HG03095 (cell line): ENCODE measurements around the gene QRFP.
"Not testable (repeated sequence)": the region's sequence is repeated elsewhere in the genome, so short reads cannot be mapped to it uniquely, and the experiment has no call there.

ENCODE experiments used
- ATAC-seq: cut with Tn5 transposase; IDR thresholded peaks from one replicate; pipeline ENCODE4 v1.9.1; 2021; ENCODE audit warnings: moderate library complexity; ENCODE audit not compliant: unreplicated experiment

The QRFP gene

DNA sequence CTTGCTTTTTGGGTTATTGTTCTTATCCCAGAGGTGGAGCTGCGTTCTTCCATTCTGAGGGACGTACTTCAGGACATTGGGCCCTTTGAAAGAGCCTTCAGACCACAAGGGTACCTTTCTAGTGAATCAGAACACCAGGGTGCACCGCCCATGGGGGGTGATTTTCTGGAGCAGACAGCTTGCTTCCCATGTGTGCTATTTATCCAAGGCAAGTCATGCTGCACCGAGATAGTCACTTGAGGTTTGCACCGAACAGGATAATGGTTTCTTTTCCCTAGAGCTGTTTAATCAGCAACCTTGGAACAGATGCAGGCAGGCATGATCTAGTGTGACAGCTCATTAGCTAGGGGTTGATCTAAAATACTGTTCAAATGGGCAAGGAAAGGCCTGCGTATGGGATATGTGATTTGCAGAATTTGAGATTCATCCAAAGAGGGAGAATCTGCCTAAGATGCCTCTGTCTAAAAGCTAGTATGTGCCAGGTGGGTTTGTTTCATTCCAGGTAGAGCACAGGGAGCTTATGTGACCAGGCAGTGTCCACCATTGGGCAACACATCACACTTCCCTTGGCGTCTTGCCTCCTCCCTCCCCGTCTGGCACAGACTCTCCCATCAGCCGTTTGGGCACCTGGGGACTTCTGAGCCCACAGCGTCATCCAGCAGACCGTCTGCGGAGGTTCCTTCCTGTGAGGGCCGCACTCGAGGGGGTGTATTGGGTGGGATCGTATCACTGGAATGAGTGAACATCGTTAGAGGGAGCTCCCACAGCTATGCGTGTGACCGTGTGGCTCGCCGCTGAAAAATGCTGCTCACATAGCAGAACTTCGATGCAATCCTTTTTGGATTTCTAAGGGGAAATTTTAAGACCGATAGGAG lies 38.5 kb downstream of the QRFP start:
- no peak for ATAC-seq

DNA sequence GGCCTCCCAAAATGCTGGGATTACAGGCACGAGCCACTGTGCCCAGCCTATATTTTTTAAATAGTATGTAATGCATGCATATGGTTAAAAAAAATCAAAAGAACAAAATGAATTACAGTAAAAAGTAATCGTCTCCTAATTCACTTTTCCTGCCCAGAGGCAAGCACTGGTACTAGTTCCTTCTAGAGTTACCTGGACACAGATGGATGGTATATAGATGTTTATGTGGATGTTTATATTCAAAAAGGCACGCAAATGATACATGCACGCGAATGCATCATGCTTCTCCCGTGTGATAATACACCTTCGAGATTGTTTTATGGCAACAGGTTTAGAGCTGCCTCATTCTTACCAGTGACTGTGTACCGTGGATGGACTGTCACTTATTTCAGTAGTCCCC lies 40.1 kb downstream of the QRFP start:
- ATAC-seq: no peak

DNA sequence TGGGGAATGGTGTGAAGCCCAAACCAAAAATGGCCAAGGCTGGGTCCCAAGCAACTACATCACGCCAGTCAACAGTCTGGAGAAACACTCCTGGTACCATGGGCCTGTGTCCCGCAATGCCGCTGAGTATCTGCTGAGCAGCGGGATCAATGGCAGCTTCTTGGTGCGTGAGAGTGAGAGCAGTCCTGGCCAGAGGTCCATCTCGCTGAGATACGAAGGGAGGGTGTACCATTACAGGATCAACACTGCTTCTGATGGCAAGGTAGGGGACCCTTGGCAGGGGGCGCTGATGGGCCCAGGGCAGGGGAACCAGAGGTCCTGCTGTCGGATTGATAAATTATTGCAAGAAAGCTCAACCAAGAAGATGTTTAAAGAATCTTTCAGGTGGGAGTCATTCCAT lies 41.8 kb downstream of the QRFP start:
- ATAC-seq: no peak

DNA sequence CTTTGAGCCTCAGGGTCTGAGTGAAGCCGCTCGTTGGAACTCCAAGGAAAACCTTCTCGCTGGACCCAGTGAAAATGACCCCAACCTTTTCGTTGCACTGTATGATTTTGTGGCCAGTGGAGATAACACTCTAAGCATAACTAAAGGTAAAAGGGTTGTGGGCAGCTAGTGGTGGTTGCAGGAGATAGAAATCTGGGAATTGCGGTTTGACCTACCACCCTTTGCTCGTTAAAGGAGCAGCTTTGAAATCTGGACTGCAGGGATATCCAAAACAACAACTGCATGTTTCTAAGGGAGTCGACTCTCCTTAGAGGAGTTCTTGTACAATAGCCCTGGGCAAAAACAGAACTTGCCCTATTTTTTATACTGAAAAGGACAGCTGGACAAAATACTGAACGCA lies 42.5 kb downstream of the QRFP start:
- ATAC-seq: no peak

DNA sequence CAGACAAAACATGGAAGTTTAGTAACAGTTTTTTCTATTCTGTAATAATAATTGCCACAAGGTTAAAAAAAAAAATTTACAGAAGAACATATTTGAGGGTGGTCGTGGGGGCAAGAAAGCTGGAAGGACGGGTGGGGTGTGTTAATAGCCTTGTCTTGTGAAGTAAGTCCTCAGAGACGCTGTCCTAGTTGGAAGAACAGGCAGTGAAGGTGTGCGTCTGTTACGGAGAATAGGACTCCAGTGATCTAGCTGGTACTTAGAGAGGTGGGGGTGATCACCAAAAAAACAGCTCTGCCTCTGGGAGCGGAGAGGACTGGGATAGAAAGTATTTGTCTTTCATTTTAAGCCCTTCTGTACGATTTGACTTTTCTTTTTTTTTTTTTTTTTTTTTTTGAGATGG lies 43.8 kb downstream of the QRFP start:
- ATAC-seq: no peak

DNA sequence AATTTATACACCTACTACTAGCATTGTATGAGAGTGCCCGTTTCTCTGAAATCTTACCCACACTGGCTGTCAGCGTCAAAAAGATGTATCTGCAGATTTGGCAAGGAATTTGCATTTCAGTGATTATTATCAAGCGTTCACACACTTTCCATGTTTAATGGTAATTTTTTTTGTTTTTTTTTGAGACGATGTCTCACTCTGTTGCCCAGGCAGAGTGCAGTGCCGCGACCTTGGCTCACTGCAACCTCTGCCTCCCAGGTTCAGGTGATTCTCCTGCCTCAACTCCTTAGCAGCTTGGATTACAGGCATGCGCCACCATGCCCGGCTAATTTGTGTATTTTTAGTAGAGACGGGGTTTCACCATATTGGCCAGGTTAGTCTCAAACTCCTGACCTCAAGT lies 47.3 kb downstream of the QRFP start:
- no peak for ATAC-seq

DNA sequence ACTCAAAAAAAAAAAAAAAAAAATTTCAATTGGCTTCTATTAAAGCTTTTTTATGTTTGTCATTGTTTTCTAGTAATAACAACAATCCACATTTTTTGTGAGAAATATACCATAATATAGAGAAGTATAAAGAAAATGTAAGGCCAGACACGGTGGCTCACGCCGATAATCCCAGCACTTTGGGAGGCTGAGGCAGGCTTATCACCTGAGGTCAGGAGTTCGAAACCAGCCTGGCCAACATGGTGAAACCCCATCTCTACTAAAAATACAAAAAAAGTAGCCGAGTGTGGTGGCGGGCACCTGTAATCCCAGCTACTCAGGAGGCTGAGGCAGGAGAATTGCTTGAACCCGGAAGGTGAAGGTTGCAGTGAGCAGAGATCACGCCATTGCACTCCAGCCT lies 48.1 kb downstream of the QRFP start:
- ATAC-seq: not testable (repeated sequence)

DNA sequence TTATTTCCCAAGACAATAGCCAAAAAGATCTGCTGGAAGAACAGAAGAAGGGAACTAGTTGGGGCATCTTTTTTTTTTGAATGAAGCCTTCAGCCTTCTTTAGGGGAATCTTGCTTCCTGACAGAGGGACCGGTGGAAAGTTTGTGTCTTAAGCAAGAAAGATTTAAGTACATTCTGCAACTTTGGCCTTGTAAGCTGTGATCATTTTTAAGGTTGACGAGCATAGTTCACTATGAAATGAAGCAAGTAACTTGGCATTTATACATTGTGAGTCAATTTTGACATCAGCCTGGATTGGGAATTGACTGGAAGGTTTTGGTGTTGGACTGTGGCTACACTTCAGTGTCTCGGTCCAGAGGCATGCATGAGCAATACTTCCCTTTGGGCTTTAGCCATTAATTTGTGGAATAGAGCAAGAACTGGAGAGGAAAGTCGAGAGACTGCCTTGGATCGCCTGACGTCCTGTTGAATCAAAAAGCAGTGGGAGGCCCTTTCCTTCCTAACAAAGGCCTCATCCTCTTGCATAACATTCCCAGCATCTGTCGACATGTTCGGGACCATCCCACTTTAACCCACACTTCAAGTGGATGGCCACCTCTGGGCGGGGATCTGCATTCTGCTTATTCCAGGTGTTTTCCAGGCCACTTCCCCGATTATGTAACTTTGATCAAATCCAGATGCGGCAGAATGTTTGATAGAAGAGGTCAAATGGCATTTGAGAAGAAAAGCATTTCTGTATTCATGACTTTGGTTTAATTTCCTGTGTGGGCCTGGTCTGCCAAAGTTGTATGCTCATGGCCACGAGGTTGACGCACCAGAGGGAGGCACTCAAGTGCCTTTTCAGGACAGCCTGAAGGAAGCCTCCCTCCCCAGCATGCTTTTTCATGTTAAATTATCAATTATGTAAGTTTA lies 49.0 kb downstream of the QRFP start:
- ATAC-seq: no peak

DNA sequence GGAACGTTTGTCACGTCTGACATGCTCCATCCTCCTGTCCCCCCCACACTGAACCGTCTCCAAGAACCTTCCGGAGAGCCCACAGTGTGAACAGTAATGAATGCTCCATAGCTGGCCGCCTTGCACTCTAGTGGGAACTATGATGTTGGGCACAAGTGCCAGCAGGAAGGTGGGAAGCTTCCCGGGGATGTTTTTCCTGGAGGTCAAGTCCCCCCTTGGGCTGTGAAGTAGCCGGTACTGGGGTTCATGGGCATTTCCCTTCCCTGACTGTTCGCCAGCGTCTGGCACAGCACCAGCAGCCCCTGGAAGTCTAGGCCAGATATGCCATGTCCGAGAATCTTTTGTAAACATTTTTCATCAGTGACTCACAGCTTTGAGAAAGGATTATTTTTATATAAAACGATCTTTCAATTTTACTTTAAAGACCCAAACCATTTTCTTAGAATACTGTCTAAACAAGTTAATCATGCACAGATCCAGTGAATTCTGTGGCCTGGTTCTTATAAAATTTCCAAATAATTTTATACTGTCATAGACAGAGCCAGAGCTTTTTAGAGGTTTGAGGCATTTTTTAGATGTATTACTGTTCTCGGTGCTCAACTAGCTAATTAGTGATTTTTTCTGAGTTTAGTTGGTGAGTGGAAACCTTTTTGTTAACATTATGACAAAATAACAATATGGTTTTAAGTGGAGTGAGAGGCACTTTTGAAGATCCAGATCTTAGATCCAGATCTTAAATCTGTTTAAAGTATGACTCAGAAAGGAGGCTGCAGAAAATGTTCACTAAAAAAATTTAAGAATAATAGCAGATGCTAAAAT lies 49.9 kb downstream of the QRFP start:
- no peak for ATAC-seq

DNA sequence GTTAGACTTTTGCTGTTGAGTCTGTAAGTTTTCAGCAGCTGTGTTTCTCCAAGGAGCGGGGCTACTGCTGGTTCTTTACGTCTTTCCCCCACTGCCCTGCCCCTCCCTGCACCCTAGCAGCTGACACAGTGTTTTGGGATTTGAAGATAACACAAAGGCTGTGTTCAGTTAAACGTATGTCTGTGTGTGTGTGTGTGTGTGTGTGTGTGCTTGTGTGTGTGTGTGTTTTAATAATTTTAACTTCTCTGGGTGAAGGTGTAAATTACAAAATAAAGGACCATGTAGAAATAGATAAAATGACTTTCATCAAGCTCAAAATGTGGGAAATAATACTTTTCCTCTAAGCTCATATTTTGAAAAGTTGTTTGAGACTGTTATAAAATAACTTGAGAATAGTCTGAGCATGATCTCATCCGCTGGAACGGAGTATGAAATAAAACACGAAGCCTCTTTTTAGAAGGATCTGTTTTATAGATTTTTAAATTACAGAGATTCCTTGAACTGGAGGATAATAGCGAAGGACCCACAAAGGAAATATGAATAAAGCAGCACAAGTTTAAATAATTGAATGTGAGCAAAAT lies 50.6 kb downstream of the QRFP start:
- no peak for ATAC-seq

DNA sequence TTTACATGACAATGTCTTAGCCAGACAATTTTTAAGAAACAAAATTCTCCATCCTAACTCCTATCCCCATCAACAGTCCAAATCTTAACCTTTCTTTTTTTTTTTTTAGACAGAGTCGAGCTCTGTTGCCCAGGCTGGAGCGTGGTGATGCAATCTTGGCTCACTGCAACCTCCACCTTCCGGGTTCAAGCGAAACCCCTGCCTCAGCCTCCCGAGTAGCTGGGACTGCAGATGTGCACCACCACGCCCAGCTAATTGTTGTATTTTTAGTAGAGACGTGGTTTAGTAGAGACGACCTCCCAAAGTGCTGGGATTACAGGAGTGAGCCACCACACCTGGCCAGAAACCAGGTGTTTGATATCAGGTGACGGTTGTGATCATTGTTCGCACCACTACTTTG lies 51.4 kb downstream of the QRFP start:
- no peak for ATAC-seq

DNA sequence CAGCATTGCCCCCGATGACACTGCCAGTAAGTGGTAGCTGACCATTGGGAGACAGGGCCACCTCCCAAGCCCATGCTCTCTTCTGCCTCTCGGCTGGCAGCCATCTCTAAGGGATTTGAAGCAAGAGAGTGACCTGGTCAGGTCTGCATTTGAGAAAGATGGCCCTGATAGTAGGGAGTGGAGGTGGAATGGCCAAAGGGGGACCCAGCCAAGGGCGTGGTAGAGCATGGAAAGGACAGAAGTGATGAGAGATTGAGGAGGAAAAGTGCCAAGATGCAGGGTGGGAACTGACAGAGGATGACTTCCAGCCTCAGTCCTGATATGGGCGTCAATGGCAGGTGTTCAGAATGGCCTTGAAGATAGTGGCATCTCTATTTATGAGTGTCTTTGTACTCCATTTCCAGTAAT lies 52.6 kb downstream of the QRFP start:
- ATAC-seq: no peak

DNA sequence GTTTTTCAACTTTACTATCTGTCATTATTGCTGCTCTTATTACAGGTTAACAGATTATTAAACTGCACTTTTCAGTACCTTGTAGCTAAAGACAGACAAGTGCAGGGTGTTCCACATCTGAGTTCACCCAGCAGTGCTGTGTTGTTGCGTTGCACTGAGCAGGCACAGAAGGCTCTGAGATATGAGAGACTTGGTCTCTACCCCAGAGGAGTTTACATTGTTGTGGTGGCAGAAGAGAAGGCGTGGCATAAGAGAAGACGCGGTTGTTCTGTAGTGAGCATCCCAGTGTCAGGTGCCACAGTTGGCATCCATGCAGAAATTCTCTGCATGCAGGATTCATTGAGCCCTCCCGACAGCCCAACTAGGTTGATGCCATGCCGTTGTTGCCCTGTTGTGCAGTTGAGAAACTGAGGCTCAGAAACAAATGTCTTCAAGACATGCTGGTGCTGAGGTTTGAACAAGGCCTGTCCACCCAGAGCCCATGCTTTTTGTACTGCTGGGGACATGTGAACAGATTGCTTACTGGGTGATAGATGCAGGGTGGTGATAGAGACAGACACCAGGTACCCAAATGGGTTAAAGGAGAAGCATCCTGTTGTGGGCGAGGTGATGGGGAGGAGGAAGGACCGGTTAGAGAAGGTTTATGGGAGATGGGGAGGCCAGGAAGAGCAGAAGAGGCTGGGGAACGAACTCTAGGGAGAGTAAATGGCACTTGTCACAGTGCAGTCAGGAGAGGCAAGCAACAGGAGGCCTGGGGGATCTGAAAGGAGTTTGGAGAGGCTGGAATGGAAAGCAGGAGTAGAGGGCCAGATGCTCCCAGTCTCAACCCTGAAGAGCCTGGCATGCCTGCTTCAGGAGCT lies 53.3 kb downstream of the QRFP start:
- no peak for ATAC-seq
